Effector memory CD4-positive, alpha-beta T cell (primary cell): Measurements from ENCODE around the gene CDH20.
"Not testable (repeated sequence)": the region's sequence is repeated elsewhere in the genome, so short reads cannot be mapped to it uniquely, and the experiment has no call there.

ENCODE experiments used
- DNase-seq, 3 donors: peaks; one replicate each; pipeline ENCODE4 v3.0.0-alpha.2; 2020
- H3K27ac ChIP-seq: 2 replicates; pipeline ENCODE4 v1.7.0; 2013; ENCODE audit warnings: mild to moderate bottlenecking, low read length, moderate library complexity; ENCODE audit not compliant: insufficient read depth, poor library complexity, severe bottlenecking
- H3K27me3 ChIP-seq: replicated peaks from 2 replicates; pipeline ENCODE4 v1.7.0; 2013; ENCODE audit warnings: mild to moderate bottlenecking, low read length; ENCODE audit not compliant: insufficient read depth, control insufficient read depth, poor library complexity, severe bottlenecking
- H3K36me3 ChIP-seq: 2 replicates; pipeline ENCODE4 v1.7.0; 2013; ENCODE audit warnings: mild to moderate bottlenecking, low read length, moderate library complexity; ENCODE audit not compliant: control insufficient read depth, insufficient read depth
- H3K4me1 ChIP-seq: 2 replicates; pipeline ENCODE4 v1.7.0; 2013; ENCODE audit warnings: low read length, mild to moderate bottlenecking; ENCODE audit not compliant: control insufficient read depth, insufficient read depth, poor library complexity, severe bottlenecking
- H3K4me3 ChIP-seq: 2 replicates; pipeline ENCODE4 v1.7.0; 2013; ENCODE audit warnings: low read length, low read depth, mild to moderate bottlenecking; ENCODE audit not compliant: insufficient read depth, poor library complexity, severe bottlenecking
- H3K9me3 ChIP-seq: 2 replicates; pipeline ENCODE4 v1.7.0; 2013; ENCODE audit warnings: mild to moderate bottlenecking, low read length, moderate library complexity; ENCODE audit not compliant: control insufficient read depth

The CDH20 gene

GRCh38 chr18:61340148-61340547 lies 6.9 kb downstream of the CDH20 start:
- no peaks in the 10 kb centered on the region for H3K9me3 ChIP-seq
- no peaks in the 10 kb centered on the region for H3K36me3 ChIP-seq
- no peak overlapping the region for H3K27ac ChIP-seq
- H3K4me1 ChIP-seq, result no peaks in the 10 kb centered on the region
- DNase-seq, result no peak
- H3K27me3 ChIP-seq, result no peaks in the 10 kb centered on the region
- H3K4me3 ChIP-seq, result no peak overlapping the region

DNA sequence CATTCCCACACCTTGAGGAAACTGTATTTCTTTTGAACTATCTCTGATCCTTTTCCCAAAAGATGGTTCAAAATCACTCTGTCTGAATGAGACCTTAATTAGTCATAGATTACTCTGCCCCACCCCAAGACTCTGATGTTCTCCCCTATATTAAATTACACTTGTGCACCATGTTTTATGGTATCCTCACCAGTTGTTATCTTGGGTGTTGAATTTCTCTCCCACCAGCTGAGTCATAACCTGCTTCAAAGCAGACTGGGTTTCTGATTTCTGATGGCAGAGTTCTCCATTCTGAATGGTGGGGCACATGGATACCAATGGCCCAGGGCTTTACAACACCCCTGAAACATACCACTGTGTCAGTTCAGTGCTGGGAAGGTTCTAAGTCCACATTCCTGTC lies 15.0 kb downstream of the CDH20 start:
- Histone ChIP-seq H3K27me3 (no peaks in the 10 kb centered on the region), H3K9me3 (no peaks in the 10 kb centered on the region), H3K27ac (no peak overlapping the region), H3K4me3 (no peak overlapping the region), H3K4me1 (no peaks in the 10 kb centered on the region), H3K36me3 (no peaks in the 10 kb centered on the region)
- no peak for DNase-seq

GRCh38 chr18:61350578-61350977 lies 17.3 kb downstream of the CDH20 start:
- Histone ChIP-seq H3K9me3 (no peaks in the 10 kb centered on the region), H3K36me3 (no peaks in the 10 kb centered on the region), H3K27ac (no peak overlapping the region), H3K27me3 (no peaks in the 10 kb centered on the region), H3K4me1 (no peaks in the 10 kb centered on the region), H3K4me3 (no peak overlapping the region)
- DNase-seq, result no peak

DNA sequence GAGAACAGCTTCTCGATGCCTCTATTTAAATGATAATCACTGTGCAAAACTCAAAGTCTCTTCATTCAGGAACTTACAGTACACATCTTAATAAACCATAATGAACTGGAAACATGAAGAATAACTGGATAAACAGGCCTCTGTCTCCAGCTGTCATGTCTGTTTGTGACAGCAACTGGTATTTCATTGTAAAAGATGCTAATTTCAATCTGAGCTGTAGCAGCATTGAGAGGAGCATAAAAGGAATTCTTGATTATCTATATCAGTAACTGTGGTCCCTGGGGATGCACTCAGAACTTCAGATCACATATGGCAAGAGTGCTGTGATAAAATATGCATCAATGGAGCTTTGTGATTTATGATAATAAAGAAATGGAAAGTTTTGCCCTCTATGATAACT lies 18.8 kb downstream of the CDH20 start:
- Histone ChIP-seq H3K4me1 (no peaks in the 10 kb centered on the region), H3K9me3 (no peaks in the 10 kb centered on the region), H3K4me3 (no peak overlapping the region), H3K36me3 (no peaks in the 10 kb centered on the region), H3K27ac (no peak overlapping the region), H3K27me3 (no peaks in the 10 kb centered on the region)
- no peak for DNase-seq

- Histone ChIP-seq H3K9me3 (no peaks in the 10 kb centered on the region), H3K4me3 (no peak overlapping the region), H3K27ac (no peak overlapping the region), H3K4me1 (no peaks in the 10 kb centered on the region), H3K36me3 (no peaks in the 10 kb centered on the region), H3K27me3 (no peaks in the 10 kb centered on the region)
- no peak for DNase-seq
These were observed 19.4 kb downstream of the CDH20 start for GRCh38 chr18:61352611-61353010.

DNA sequence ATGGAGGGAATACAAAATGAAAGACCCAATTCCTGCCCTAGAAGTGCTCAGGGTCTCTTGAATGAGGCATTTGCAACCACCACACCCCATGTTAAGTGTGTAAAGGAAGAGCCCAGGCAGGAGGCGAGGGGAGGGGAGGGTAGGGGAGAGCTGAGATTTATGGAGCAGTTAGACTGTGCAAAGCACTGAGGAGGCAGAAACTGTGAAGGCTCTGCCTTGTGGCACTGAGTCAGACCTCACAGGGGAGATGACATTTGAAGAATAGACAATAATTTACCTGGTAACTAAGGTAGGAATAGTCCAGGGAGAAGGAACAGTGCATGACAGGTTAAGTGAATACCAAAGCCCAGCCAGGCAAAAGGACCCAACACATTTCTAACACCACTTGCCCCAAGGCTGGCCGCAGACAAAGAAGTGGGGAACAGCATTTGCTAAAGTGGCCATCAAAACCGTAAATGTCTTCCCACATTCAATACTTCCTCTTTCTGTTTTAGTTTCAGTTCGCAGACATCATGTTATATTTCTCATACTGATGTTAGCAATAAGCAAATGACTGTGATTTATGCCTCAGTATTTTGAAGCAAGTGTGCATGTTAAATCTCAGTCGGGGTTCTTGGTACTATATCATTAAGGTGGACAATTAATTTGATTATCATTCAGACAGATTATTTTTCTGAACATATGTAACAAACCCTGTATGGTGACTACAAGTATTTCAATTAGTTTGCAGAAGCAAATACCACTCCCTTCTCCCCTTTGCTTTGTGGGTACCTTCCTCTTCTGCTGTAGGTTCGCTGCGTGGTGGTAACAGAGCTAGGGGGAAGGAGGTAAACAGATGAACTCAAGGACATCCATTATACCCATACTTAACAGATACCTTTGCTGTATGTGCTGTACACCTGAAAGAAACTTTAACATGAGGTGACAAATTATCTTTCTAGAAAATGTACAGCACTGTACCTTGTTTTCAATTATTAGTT lies 27.5 kb downstream of the CDH20 start:
- no peaks in the 10 kb centered on the region for H3K9me3 ChIP-seq
- no peaks in the 10 kb centered on the region for H3K36me3 ChIP-seq
- H3K27ac ChIP-seq, result no peak overlapping the region
- H3K27me3 ChIP-seq, result no peaks in the 10 kb centered on the region
- no peak overlapping the region for H3K4me3 ChIP-seq
- DNase-seq, result no peak
- no peaks in the 10 kb centered on the region for H3K4me1 ChIP-seq

GRCh38 chr18:61362511-61362910 lies 29.3 kb downstream of the CDH20 start:
- no peak for DNase-seq
- H3K9me3 ChIP-seq, result no peaks in the 10 kb centered on the region
- H3K4me3 ChIP-seq, result no peak overlapping the region
- H3K27me3 ChIP-seq, result no peaks in the 10 kb centered on the region
- H3K36me3 ChIP-seq, result no peaks in the 10 kb centered on the region
- no peaks in the 10 kb centered on the region for H3K4me1 ChIP-seq
- no peak overlapping the region for H3K27ac ChIP-seq

- Histone ChIP-seq H3K27me3 (no peaks in the 10 kb centered on the region), H3K36me3 (no peaks in the 10 kb centered on the region), H3K27ac (no peak overlapping the region), H3K4me3 (no peak overlapping the region), H3K9me3 (no peaks in the 10 kb centered on the region), H3K4me1 (no peaks in the 10 kb centered on the region)
- no peak for DNase-seq
These were observed 31.7 kb downstream of the CDH20 start for GRCh38 chr18:61364953-61365352.

DNA sequence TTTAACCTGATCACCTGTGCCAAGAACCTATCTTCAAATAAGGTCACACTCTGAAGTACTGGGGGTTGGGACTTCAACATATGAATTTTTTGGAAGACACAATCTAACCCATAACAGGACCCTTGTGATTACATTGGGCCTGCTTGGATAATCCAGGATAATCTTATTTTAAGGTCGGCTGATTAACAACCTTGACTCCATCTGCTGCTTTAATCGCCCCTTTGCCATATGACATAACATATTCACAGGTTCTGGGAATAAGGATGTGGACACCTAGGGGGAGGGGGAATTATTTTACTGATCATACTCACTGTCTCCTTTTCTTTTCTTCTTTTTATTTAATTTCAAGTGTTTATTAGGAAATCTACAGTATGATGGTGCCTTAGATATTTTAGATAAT lies 34.8 kb downstream of the CDH20 start:
- Histone ChIP-seq H3K27ac (no peak overlapping the region), H3K9me3 (no peaks in the 10 kb centered on the region)

DNA sequence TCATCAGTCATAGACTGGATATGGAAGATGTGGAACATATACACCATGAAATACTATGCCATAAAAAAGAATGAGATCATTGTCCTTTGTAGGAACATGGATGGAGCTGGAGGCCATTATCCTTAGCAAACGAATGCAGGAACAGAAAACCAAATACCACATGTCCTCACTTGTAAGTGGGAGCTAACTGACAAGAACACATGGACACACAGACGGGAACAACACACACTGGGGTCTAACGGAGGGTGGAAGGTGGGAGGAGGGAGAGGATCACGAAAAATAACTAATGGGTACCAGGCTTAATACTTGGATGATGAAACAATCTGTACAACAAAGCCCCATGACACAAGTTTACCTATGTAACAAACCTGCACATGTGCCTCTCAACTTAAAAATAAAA lies 36.4 kb downstream of the CDH20 start:
- not testable (repeated sequence) for DNase-seq, H3K36me3 ChIP-seq, H3K27ac ChIP-seq, H3K27me3 ChIP-seq, H3K9me3 ChIP-seq, H3K4me1 ChIP-seq, H3K4me3 ChIP-seq

More for the DNA sequence above, 34.8 kb downstream of the CDH20 start:
- H3K27me3 ChIP-seq, result no peaks in the 10 kb centered on the region
- H3K36me3 ChIP-seq, result no peaks in the 10 kb centered on the region
- H3K4me1 ChIP-seq, result no peaks in the 10 kb centered on the region
- H3K4me3 ChIP-seq, result no peak overlapping the region
- DNase-seq, result no peak
